AG04449 (cell line): ENCODE results near the gene RYR2.

ENCODE experiments used
- CTCF ChIA-PET: fragments of 350-600 bp; formaldehyde crosslinking; extraction: SDS; loops from one replicate; lab custom pipeline; 2021; ENCODE audit warnings: antibody characterized with exemption; lab: Yijun Ruan, JAX
- POLR2A ChIA-PET: fragments of 400-600, 350-600 bp; formaldehyde crosslinking; extraction: SDS; loops from one replicate; lab custom pipeline; 2020; ENCODE audit warnings: antibody characterized with exemption, inconsistent platforms; lab: Yijun Ruan, JAX
- DNase-seq: peaks from one replicate; pipeline ENCODE4 v3.0.0-alpha.2; 2010; ENCODE audit warnings: low read depth, low spot score
- H3K4me3 ChIP-seq: 2 replicates; pipeline ENCODE4 v1.5.1; 2011; ENCODE audit warnings: low read depth, mild to moderate bottlenecking, control low read depth, low read length
- CTCF ChIP-seq: IDR thresholded peaks from one replicate; pipeline ENCODE4 v1.5.1; 2011; ENCODE audit warnings: mild to moderate bottlenecking, moderate library complexity, low read length, control low read depth, inconsistent platforms; ENCODE audit not compliant: insufficient read depth; ENCODE audit errors: missing control alignments

RYR2 gene

DNA sequence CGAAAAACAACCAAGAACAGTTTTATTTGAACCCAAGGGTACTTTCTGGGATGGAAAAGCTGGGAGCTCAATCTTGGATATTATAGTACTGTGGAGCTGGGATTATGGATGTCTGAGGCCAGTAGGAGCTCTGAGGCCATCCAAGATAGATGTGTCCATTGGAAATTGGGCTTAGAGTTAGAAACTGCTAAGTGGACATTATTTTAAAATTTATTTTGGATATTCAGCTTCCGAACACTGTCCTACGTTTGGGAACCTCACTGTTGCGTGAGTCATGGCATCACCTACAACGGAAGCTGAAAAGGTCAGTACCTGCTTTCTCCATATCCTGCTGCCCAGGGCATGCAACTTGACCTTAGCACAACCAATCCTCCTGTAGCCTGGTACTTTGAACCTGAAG is 61.0 kb downstream of the RYR2 start:
- POLR2A ChIA-PET, result no interaction called here

GRCh38 chr1:237104096-237104495 is 62.1 kb downstream of the RYR2 start:
- H3K4me3 ChIP-seq, result no peak overlapping the region
- no peak for DNase-seq
- CTCF ChIA-PET, result no interaction called here
- POLR2A ChIA-PET, result no interaction called here
- no peak for TF ChIP-seq CTCF

More for the DNA sequence above, 61.0 kb downstream of the RYR2 start:
- H3K4me3 ChIP-seq, result no peak overlapping the region
- no peak for TF ChIP-seq CTCF
- CTCF ChIA-PET, result no interaction called here
- no peak for DNase-seq

- H3K4me3 ChIP-seq, result no peak overlapping the region
- ChIA-PET POLR2A (no interaction called here), CTCF (no interaction called here)
- TF ChIP-seq CTCF, result no peak
- no peak for DNase-seq
Measured at GRCh38 chr1:237105826-237106225, 63.8 kb downstream of the RYR2 start.

- TF ChIP-seq CTCF, result no peak
- CTCF ChIA-PET, result no interaction called here
Measured at GRCh38 chr1:237108297-237109040, 66.5 kb downstream of the RYR2 start.

GRCh38 chr1:237111807-237112206 is 69.8 kb downstream of the RYR2 start:
- no peak for TF ChIP-seq CTCF
- no peak for DNase-seq
- H3K4me3 ChIP-seq, result no peak overlapping the region
- ChIA-PET POLR2A (no interaction called here), CTCF (no interaction called here)

More at GRCh38 chr1:237108297-237109040, 66.5 kb downstream of the RYR2 start:
- no peak overlapping the region for H3K4me3 ChIP-seq
- POLR2A ChIA-PET, result no interaction called here
- DNase-seq, result no peak

DNA sequence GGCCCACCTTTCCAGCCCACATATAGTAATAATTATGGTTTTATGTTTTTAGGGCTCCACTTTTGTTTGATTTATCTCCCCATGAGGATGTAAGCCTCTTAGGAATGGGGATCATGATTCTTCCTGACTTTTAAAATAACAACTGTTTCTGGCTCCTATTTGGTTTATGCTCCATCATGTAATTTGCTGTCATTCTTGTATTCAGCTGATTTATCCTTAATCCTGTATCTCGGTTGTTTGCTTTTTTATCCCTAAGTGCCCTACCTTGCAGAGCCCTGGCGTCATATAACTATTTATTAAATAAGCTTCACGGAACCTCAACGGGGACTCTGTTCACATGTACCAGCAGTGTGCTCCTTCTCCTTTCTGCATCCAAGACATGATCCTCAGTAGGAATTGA is 70.7 kb downstream of the RYR2 start:
- POLR2A ChIA-PET, result no interaction called here
- CTCF ChIA-PET, result no interaction called here
- no peak for DNase-seq
- no peak overlapping the region for H3K4me3 ChIP-seq
- TF ChIP-seq CTCF, result no peak
